HEK293T (cell line): ENCODE results near the gene FBRSL1.
"Not testable (repeated sequence)": the region's sequence is repeated elsewhere in the genome, so short reads cannot be mapped to it uniquely, and the experiment has no call there.

ENCODE experiments used
- CTCF ChIA-PET: fragments of 350-600 bp; formaldehyde crosslinking; extraction: SDS; loops from one replicate; lab custom pipeline; 2021; ENCODE audit warnings: antibody characterized with exemption, inconsistent platforms; lab: Yijun Ruan, JAX
- POLR2A ChIA-PET: fragments of 350-600 bp; formaldehyde crosslinking; extraction: SDS; loops from one replicate; lab custom pipeline; 2020; ENCODE audit warnings: antibody characterized with exemption, inconsistent platforms; lab: Yijun Ruan, JAX
- DNase-seq: peaks from one replicate; pipeline ENCODE4 v3.0.0; 2012; ENCODE audit warnings: mixed read lengths; ENCODE audit errors: extremely low spot score
- ARNT ChIP-seq: fragments of 450-650 bp; IDR thresholded peaks from 2 replicates; pipeline ENCODE4 v1.6.1; 2017; ENCODE audit warnings: mild to moderate bottlenecking
- BHLHE40 ChIP-seq: fragments of 450-650 bp; IDR thresholded peaks from 2 replicates; pipeline ENCODE4 v1.6.1; 2016; ENCODE audit warnings: mild to moderate bottlenecking, moderate library complexity, borderline replicate concordance
- CTBP1 ChIP-seq: fragments of 450-650 bp; IDR thresholded peaks from 2 replicates; pipeline ENCODE4 v1.6.1; 2016; ENCODE audit warnings: borderline replicate concordance
- ELF4 ChIP-seq: fragments of 450-650 bp; IDR thresholded peaks from 2 replicates; pipeline ENCODE4 v1.6.1; 2017; ENCODE audit warnings: antibody characterized with exemption
- FOXA1 ChIP-seq: fragments of 450-650 bp; IDR thresholded peaks from 2 replicates; pipeline ENCODE4 v1.6.1; 2016; ENCODE audit warnings: mild to moderate bottlenecking
- FOXK2 ChIP-seq: fragments of 450-650 bp; IDR thresholded peaks from 2 replicates; pipeline ENCODE4 v1.6.1; 2016; ENCODE audit warnings: mild to moderate bottlenecking
- FOXM1 ChIP-seq: fragments of 450-650 bp; IDR thresholded peaks from 2 replicates; pipeline ENCODE4 v1.6.1; 2017; ENCODE audit warnings: mild to moderate bottlenecking, borderline replicate concordance
- HDGF ChIP-seq: fragments of 450-650 bp; IDR thresholded peaks from 2 replicates; pipeline ENCODE4 v1.6.1; 2017; ENCODE audit warnings: antibody characterized with exemption, borderline replicate concordance
- L3MBTL2 ChIP-seq: fragments of 450-650 bp; conservative IDR thresholded peaks from 2 replicates; pipeline ENCODE4 v1.6.1; 2016; ENCODE audit warnings: mild to moderate bottlenecking
- LEF1 ChIP-seq: fragments of 450-650 bp; IDR thresholded peaks from 2 replicates; pipeline ENCODE4 v1.6.1; 2017; ENCODE audit warnings: mild to moderate bottlenecking, borderline replicate concordance
- NFRKB ChIP-seq: fragments of 450-650 bp; IDR thresholded peaks from 2 replicates; pipeline ENCODE4 v1.6.1; 2016; ENCODE audit warnings: mild to moderate bottlenecking, moderate library complexity
- SP1 ChIP-seq: fragments of 450-650 bp; IDR thresholded peaks from 2 replicates; pipeline ENCODE4 v1.6.1; 2017
- SUZ12 ChIP-seq: fragments of 450-650 bp; IDR thresholded peaks from 2 replicates; pipeline ENCODE4 v1.6.1; 2016; ENCODE audit warnings: mild to moderate bottlenecking
- TARDBP ChIP-seq: fragments of 450-650 bp; IDR thresholded peaks from 2 replicates; pipeline ENCODE4 v1.6.1; 2016
- ZNF384 ChIP-seq: fragments of 450-650 bp; IDR thresholded peaks from 2 replicates; pipeline ENCODE4 v1.6.1; 2016
- TF ChIP-seq, protein P1 (sequence below): fragments of 450-650 bp; IDR thresholded peaks from 2 replicates; pipeline ENCODE4 v1.6.1; 2016

Gene FBRSL1

DNA sequence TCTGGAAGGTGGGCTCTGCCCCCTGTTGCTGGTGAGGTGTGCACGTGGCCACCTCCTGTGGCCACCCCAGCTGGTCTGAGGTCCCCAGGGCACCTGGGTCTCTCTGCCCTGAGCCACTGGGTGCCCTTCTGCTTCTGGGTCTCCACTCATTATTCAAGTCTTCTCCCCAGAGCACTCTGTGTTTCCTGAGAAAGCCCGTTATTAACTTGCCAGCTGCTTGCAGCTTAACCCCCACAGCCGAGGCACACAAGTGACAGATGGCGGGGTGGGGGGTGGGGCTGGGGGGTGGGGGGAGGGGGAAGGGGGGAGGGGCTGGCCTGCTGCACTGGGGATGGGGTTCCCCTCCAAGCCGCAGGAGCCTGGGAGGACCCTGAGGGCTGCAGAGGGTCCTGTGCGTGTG is 40.5 kb downstream of the FBRSL1 start:
- POLR2A ChIA-PET: no interaction called here
- CTCF ChIA-PET: no interaction called here
- no peak for TF ChIP-seq LEF1
- no peak for TF ChIP-seq SUZ12
- TF ChIP-seq HDGF: no peak
- TF ChIP-seq ELF4: no peak
- no peak for TF ChIP-seq FOXM1
- TF ChIP-seq TARDBP: no peak
- TF ChIP-seq FOXK2: no peak
- no peak for TF ChIP-seq ARNT
- no peak for TF ChIP-seq FOXA1
- TF ChIP-seq NFRKB: no peak
- no peak for TF ChIP-seq CTBP1
- TF ChIP-seq BHLHE40: no peak
- TF ChIP-seq ZNF384: no peak
- TF ChIP-seq SP1: no peak
- TF ChIP-seq, protein P1, sequence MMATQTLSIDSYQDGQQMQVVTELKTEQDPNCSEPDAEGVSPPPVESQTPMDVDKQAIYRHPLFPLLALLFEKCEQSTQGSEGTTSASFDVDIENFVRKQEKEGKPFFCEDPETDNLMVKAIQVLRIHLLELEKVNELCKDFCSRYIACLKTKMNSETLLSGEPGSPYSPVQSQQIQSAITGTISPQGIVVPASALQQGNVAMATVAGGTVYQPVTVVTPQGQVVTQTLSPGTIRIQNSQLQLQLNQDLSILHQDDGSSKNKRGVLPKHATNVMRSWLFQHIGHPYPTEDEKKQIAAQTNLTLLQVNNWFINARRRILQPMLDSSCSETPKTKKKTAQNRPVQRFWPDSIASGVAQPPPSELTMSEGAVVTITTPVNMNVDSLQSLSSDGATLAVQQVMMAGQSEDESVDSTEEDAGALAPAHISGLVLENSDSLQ: no peak
- no peak for TF ChIP-seq L3MBTL2
- no peak for DNase-seq

GRCh38 chr12:132530851-132531250 is 40.9 kb downstream of the FBRSL1 start:
- ChIA-PET POLR2A (no interaction called here), CTCF (no interaction called here)
- TF ChIP-seq ZNF384: no peak
- TF ChIP-seq SUZ12: no peak
- no peak for TF ChIP-seq BHLHE40
- no peak for TF ChIP-seq LEF1
- no peak for TF ChIP-seq ELF4
- no peak for TF ChIP-seq FOXA1
- TF ChIP-seq ARNT: no peak
- TF ChIP-seq NFRKB: no peak
- TF ChIP-seq HDGF: no peak
- no peak for TF ChIP-seq TARDBP
- no peak for TF ChIP-seq FOXK2
- TF ChIP-seq CTBP1: no peak

GRCh38 chr12:132532711-132533583 is 43.0 kb downstream of the FBRSL1 start:
- DNase-seq, CTCF ChIA-PET, POLR2A ChIA-PET: not testable (repeated sequence)

More at GRCh38 chr12:132530851-132531250, 40.9 kb downstream of the FBRSL1 start:
- DNase-seq: no peak

DNA sequence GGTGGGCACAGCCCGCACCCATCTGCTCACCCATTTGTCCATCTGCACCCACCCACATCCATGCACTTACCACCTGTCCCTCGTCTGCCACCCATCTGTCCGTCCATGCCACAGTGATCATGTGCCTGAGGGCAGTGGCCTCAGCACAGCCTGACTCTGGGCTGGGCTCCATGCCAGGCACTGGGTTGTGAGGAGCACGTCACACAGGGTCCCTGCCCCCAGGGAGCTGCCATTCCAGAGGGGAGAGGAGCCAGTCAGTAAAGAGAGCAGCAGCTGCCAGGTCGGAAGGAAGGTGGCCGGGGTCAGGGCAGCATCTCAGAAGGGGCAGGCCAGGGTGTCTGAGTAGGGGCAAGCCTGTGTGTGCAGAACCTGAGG is 43.6 kb downstream of the FBRSL1 start:
- ChIA-PET CTCF (no interaction called here), POLR2A (no interaction called here)
- TF ChIP-seq ELF4 (no peak), FOXM1 (no peak), HDGF (no peak), SP1 (no peak), BHLHE40 (no peak), NFRKB (no peak), TARDBP (no peak), FOXK2 (no peak), CTBP1 (no peak), L3MBTL2 (no peak), FOXA1 (no peak), ARNT (no peak), SUZ12 (no peak), ZNF384 (no peak), LEF1 (no peak)
- TF ChIP-seq, protein P1: no peak
- no peak for DNase-seq

DNA sequence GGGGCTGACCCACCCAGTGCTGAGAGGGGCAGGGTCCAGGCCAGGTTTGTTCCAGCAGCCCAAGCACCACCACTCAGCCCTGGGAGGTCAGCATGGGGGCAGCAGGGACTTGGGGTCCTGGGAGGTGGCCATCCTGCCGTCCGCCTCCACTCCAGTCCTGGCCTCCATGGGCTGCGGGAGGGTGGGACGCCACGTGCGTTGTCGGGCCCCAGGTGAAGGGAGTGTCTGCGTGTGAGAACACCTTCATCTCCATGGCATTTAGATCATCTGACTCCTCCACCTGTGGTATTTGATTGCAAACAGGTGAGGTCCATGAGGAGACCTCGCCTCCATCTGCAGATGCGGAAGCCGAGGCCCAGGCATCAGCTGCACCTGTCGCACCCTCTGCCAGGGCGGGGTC is 44.1 kb downstream of the FBRSL1 start:
- ChIA-PET CTCF (no interaction called here), POLR2A (no interaction called here)
- TF ChIP-seq CTBP1 (no peak), L3MBTL2 (no peak), BHLHE40 (no peak), HDGF (no peak), FOXM1 (no peak), SP1 (no peak), FOXK2 (no peak), LEF1 (no peak), FOXA1 (no peak), ZNF384 (no peak), SUZ12 (no peak), ARNT (no peak), NFRKB (no peak), ELF4 (no peak), TARDBP (no peak)
- TF ChIP-seq, protein P1: no peak
- DNase-seq: no peak

DNA sequence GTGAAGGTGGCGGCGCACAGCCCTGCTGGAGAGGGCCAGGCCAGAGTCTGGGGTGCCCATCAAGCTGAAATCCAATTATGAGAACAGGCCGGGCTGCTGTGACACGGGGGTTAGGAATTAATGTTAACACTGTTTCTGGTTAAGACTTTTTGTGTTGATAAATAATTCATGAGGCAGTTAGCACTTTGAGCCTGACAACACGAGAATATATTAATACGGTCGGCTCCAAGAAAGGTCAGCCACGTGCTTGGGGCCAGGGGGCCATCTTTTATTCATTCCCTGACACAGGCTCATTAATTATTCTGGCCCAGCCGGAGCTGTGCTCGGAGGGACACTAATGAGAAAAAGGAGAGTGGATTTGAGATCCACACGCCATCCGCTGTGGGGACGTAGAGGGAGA is 45.1 kb downstream of the FBRSL1 start:
- POLR2A ChIA-PET: no interaction called here
- no peak for DNase-seq
- TF ChIP-seq FOXA1: no peak
- no peak for TF ChIP-seq CTBP1
- TF ChIP-seq ELF4: no peak
- TF ChIP-seq FOXM1: no peak
- no peak for TF ChIP-seq FOXK2
- no peak for TF ChIP-seq ZNF384
- TF ChIP-seq LEF1: no peak
- TF ChIP-seq SP1: no peak
- no peak for TF ChIP-seq NFRKB
- no peak for TF ChIP-seq SUZ12
- TF ChIP-seq, protein P1: no peak
- no peak for TF ChIP-seq HDGF
- TF ChIP-seq TARDBP: no peak
- TF ChIP-seq ARNT: no peak
- no peak for TF ChIP-seq L3MBTL2
- CTCF ChIA-PET: no interaction called here
